LNCAP (cell line): ENCODE results near the gene TACR2.

Source experiments
- TF ChIP-seq, protein P1 (sequence below): fragments of 450-650 bp; IDR thresholded peaks from 2 replicates; pipeline ENCODE4 v1.5.1; 2017; ENCODE audit warnings: mild to moderate bottlenecking

Gene TACR2

DNA sequence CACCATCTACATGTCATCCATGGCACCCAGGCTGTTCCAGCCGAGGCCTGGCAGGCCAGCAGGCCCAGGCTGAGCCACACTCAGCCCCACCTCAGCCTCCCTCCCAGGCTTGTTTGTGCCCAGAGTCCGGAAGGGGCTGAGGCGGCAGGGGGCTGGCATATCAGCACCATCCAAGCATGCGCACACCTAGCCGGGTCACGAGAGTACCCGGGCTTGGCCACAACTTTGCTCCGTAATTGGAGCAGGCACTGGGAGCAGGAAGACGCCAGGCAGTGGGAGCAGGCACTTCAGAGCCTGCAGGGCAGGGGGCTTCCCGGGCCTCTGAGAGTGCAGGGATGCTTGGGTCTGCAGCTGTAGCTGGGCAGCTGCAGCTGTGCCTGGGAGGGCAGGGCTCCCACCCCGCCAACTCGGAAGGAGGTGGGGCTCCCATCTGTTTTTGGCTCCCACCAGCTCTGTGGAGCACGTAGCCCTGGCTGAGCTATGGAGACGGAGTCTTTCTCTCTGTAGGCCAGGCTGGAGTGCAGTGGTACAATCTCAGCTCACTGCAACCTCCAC lies 19.3 kb upstream of the TACR2 start:
- TF ChIP-seq, protein P1, sequence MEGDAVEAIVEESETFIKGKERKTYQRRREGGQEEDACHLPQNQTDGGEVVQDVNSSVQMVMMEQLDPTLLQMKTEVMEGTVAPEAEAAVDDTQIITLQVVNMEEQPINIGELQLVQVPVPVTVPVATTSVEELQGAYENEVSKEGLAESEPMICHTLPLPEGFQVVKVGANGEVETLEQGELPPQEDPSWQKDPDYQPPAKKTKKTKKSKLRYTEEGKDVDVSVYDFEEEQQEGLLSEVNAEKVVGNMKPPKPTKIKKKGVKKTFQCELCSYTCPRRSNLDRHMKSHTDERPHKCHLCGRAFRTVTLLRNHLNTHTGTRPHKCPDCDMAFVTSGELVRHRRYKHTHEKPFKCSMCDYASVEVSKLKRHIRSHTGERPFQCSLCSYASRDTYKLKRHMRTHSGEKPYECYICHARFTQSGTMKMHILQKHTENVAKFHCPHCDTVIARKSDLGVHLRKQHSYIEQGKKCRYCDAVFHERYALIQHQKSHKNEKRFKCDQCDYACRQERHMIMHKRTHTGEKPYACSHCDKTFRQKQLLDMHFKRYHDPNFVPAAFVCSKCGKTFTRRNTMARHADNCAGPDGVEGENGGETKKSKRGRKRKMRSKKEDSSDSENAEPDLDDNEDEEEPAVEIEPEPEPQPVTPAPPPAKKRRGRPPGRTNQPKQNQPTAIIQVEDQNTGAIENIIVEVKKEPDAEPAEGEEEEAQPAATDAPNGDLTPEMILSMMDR, result no peak

DNA sequence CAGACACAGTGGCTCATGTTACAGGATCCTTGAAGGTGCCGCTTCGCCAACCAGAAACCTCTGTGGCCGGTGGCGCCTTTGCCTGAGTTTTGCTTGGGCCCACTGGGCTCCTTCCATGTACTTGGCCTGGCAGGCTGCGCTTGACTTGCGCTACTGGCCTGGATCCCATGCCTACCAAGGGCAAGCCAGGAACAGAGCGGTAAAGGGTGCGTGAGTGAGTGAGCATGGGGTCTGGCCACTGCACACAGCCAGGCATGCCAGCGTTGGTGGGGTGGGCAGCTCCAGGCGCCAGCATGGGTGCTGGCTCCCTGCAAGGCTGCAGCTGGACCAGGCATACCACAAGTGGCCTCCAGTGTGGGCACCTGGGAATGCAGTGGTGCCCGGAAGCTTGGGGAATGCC lies 18.2 kb upstream of the TACR2 start:
- TF ChIP-seq, protein P1, result no peak

DNA sequence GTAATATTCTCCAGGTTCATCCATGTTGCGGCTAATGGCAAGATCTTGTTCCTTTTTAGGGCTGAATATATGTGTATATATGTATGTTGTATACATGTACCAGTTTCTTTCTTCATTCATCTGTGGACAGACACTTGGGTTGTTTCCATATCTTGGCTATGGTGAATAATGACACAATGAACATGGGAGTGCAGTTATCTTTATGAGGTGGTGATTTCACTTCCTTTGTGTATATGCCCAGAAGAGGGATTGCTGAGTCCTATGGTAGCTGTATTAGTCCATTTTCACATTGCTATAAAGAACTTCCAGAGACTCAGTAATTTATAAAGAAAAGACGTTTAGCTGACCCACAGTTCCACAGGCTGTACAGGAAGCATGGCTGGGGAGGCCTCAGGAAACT lies 17.5 kb upstream of the TACR2 start:
- TF ChIP-seq, protein P1, result no peak

DNA sequence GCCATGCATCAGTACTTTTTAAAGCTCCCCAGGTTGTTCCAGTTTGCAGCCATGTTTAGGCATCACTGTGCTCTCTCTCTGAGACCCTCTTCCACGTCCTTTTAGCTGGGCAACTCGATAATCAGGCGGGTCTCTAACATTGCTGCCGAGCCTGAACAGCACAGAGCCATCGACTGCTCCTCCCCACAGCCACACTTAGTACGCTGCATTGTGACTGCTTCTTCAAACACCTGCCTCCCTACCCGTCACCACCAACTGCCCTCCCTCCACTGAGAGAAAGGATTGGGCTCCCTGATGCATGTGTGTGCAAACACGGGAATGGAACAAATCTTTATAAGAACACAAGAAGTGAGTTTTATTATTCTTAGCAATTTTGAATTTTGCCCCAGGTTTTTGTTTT lies 11.4 kb upstream of the TACR2 start:
- TF ChIP-seq, protein P1, result no peak

DNA sequence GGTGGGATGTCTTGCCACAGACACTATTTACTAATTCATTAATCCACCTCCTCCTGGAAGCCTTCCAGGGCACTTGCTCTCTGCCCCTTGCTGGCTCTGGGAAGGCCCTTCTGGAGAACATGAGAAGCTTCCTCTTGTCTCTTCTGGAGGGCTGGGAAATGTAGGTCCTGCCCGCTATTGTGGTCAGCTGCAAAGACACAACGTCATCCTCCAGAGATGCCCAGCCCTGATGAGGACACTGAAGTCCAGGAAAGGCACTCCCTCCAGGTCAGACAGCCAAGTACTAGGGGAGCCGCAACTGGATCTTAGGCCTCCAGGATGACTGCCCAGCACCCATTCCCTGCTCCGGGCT lies 9.6 kb upstream of the TACR2 start:
- TF ChIP-seq, protein P1, result no peak

DNA sequence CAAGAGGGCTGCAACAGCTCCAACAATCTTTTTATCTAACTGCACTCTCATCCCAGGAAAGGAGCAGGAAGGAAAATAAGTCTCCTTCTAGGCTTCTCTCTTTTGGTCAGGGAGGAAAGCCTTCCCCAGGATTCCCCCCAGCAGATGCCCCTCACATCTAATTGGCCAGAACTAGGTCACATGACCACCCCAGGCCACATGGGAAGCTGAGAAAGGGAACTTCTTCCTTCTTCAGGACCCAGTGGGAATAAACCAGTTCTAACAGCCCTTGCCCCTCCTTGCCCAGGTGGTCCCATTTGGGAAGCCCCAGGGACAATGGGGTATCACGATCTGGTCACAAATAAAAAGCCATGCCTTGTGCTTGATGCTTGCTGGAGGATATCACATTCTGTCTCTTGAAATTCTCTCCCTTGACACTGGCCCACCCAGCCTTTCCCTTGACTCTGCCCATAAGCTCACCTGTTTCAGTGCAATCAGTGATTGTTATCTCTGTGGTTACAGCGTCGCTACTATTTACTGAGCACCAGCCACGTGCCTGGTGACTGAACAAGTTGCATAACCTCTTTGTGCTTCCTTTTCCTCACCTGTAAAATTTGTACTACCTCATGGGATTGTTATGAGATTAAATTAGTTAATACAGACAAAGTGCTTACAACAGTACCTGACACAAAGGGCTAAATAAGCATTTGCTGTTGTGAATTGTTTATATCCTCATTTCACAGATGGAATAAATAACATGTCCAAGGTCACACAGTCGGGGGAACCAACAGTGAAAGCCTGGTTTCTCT lies 9.0 kb upstream of the TACR2 start:
- TF ChIP-seq, protein P1, result no peak

DNA sequence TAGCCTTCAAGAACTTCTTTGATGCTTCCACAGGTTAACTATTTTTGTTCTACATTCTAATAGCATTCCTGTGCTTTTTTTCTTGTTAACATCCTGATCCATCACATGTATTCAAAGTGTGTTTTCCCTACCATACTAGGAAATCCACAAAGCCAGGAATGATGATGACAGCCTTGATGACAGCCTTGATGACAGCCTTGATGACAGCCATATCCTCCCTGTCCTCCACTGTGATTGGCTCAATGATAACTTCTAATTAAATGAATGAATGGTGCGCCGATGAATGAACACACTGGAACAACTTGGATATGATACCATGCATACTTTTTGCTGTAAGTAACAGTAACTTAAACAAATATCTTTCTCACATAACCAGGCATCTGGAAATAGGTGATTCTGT lies 8.3 kb upstream of the TACR2 start:
- TF ChIP-seq, protein P1, result no peak
